ENCODE measurements around the gene CELA2B. TPM values are rescaled to one million over a fixed set of nuclear protein-coding genes. Genes with fewer than 3 reads are reported as not detected.

CELA2B gene
- total and polyA plus RNA-seq, 2 donors (not counting 1 experiment from before 2014, with no cell fraction given), result not detected

DNA sequence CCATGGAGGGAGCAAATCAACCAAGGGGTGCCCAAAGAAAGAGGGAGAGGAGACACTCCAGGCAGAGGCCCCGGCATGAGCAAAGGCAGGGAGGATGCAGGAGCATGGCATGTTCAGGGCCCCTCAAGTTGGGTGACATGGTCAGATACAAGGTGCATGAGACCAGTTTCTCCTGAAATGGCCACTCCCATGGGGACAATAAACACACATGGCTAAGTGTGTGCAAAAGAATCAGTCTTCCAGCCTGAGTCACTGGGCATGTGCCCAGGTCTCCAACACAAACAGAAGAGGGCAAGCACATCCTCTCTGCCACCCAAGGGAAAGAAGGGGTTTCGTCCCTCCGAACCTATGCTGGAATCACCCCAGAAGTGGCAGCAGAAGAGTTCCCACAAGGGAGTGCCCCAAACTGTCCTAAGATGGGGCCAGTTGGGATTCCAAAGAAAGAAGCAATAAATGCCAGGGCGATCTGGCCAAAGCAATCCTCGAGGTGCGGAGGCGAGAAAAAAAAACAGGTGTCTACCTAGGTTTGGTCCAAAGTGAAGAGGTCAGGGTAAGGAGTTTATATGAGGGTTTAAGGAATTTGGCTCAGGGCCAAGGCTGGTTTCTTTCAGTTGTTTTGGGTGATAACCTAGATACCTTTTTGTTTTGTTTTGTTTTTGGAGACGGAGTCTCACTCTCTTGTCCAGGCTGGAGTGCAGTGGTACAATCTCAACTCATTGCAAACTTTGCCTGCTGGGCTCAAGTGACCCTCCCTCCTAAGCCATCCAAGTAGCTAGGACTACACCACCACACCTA is 34.9 kb downstream of the CELA2B start:
- Histone ChIP-seq H3K9ac (ENCODE audit: low read length) (no peak overlapping the region), H3K27ac (ENCODE audit: low read length in 2 of 2) (no peak overlapping the region), H3K4me1 (ENCODE audit: control insufficient read depth in 2 of 2, insufficient read depth in 2 of 2, low read length in 2 of 2) (peaks cover 8 to 10% of the 10 kb centered on the region in 2 donors), H3K79me2 (ENCODE audit: control insufficient read depth, insufficient read depth, low read length) (peaks cover 45% of the 10 kb centered on the region), H3K4me2 (replicated peaks; ENCODE audit: low read depth, low read length, poor library complexity, severe bottlenecking) (no peak overlapping the region), H2AFZ (ENCODE audit: insufficient read depth, low read depth, low read length, poor library complexity, severe bottlenecking) (no peak overlapping the region), H4K20me1 (ENCODE audit: control insufficient read depth, insufficient read depth, low read length, poor library complexity, severe bottlenecking) (peaks cover 6% of the 10 kb centered on the region), H3K4me3 (ENCODE audit: control extremely low read depth in 1 of 5, extremely low read depth in 1 of 5, insufficient read depth in 1 of 5, low read depth in 2 of 5, low read length in 4 of 5) (no peak overlapping the region), H3K9me3 (ENCODE audit: control extremely low read depth in 1 of 3, control insufficient read depth in 2 of 3, insufficient read depth in 1 of 3, low read length in 2 of 3) (no peaks in the 10 kb centered on the region), H3K36me3 (replicated peaks in 1 of 2; ENCODE audit: control extremely low read depth in 1 of 2, control insufficient read depth in 1 of 2, extremely low read depth in 1 of 2, insufficient read depth in 2 of 2, low read length in 1 of 2) (peaks cover 0 to 31% of the 10 kb centered on the region in 2 experiments), H3K27me3 (replicated peaks in 1 of 4; ENCODE audit: control extremely low read depth in 1 of 4, control insufficient read depth in 3 of 4, insufficient read depth in 4 of 4, low read length in 3 of 4) (no peaks in the 10 kb centered on the region)
- no peak overlapping the region for H3K4me3 Mint-ChIP-seq
- DNase-seq, result no peak
- 100% methylated on average over 5 of the region's 8 CpGs for WGBS (ENCODE audit: insufficient coverage)
- no peak for ATAC-seq (ENCODE audit: low read depth)
- H3K4me1 Mint-ChIP-seq, result peaks cover 26% of the 10 kb centered on the region
- H3K27ac Mint-ChIP-seq, result no peak overlapping the region
- intact Hi-C loops (cut with micrococcal nuclease), result no loop called here
- no peak for TF ChIP-seq EZH2 (IDR thresholded peaks at IDR 0.05; ENCODE audit: borderline replicate concordance, insufficient read depth, low read depth, low read length, poor library complexity, severe bottlenecking)
- TF ChIP-seq, protein P1, sequence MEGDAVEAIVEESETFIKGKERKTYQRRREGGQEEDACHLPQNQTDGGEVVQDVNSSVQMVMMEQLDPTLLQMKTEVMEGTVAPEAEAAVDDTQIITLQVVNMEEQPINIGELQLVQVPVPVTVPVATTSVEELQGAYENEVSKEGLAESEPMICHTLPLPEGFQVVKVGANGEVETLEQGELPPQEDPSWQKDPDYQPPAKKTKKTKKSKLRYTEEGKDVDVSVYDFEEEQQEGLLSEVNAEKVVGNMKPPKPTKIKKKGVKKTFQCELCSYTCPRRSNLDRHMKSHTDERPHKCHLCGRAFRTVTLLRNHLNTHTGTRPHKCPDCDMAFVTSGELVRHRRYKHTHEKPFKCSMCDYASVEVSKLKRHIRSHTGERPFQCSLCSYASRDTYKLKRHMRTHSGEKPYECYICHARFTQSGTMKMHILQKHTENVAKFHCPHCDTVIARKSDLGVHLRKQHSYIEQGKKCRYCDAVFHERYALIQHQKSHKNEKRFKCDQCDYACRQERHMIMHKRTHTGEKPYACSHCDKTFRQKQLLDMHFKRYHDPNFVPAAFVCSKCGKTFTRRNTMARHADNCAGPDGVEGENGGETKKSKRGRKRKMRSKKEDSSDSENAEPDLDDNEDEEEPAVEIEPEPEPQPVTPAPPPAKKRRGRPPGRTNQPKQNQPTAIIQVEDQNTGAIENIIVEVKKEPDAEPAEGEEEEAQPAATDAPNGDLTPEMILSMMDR (IDR thresholded peaks at IDR 0.05), result no peak
- CTCF ChIA-PET, result no interaction called here
- no peaks in the 10 kb centered on the region for H3K9me3 Mint-ChIP-seq (ENCODE audit: insufficient read depth)
- POLR2A ChIA-PET, result no interaction called here
- H3K27me3 Mint-ChIP-seq, result no peaks in the 10 kb centered on the region

DNA sequence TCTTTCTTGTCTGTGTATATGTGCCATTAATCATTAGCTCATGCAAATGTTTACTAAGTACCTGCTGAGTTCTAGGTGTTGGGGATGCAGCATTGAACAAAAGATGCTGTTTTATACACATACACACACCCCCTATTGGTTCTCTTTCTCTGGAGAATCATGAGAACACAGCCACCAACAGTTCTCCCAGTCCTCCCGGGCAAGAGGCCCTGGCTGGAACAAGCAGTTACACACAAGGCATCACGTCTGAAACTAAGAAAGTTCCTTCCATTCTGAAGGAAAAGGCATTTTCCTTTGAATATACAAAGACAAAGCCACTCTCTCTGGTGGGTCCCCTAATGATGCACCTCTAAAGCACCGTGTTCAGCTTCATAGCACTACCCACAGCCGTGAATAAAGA is 37.3 kb downstream of the CELA2B start:
- H3K9me3 Mint-ChIP-seq (ENCODE audit: insufficient read depth), result no peaks in the 10 kb centered on the region
- H3K27ac Mint-ChIP-seq, result no peak overlapping the region
- H3K27me3 ChIP-seq (replicated peaks in 1 of 4; ENCODE audit: control extremely low read depth in 1 of 4, control insufficient read depth in 3 of 4, insufficient read depth in 4 of 4, low read length in 3 of 4), result no peaks in the 10 kb centered on the region
- peaks cover 4 to 39% of the 10 kb centered on the region in 2 experiments for H3K36me3 ChIP-seq (replicated peaks in 1 of 2; ENCODE audit: control extremely low read depth in 1 of 2, control insufficient read depth in 1 of 2, extremely low read depth in 1 of 2, insufficient read depth in 2 of 2, low read length in 1 of 2)
- H3K27ac ChIP-seq (ENCODE audit: low read length in 2 of 2), result no peak overlapping the region
- H3K79me2 ChIP-seq (ENCODE audit: control insufficient read depth, insufficient read depth, low read length), result peaks cover 66% of the 10 kb centered on the region
- no peak for ATAC-seq (ENCODE audit: low read depth)
- H3K27me3 Mint-ChIP-seq, result no peaks in the 10 kb centered on the region
- intact Hi-C loops (cut with micrococcal nuclease), result no loop called here
- H3K4me3 Mint-ChIP-seq, result no peak overlapping the region
- peaks cover 38% of the 10 kb centered on the region for H3K4me1 Mint-ChIP-seq
- no peak overlapping the region for H3K4me2 ChIP-seq (replicated peaks; ENCODE audit: low read depth, low read length, poor library complexity, severe bottlenecking)
- no peak overlapping the region for H3K9ac ChIP-seq (ENCODE audit: low read length)
- POLR2A ChIA-PET, result no interaction called here
- H3K4me3 ChIP-seq (ENCODE audit: control extremely low read depth in 1 of 5, extremely low read depth in 1 of 5, insufficient read depth in 1 of 5, low read depth in 2 of 5, low read length in 4 of 5), result no peak overlapping the region
- peaks cover 8 to 10% of the 10 kb centered on the region in 2 donors for H3K4me1 ChIP-seq (ENCODE audit: control insufficient read depth in 2 of 2, insufficient read depth in 2 of 2, low read length in 2 of 2)
- DNase-seq, result no peak
- WGBS (ENCODE audit: insufficient coverage), result 98% methylated on average over 4 of the region's 4 CpGs
- no peak overlapping the region for H2AFZ ChIP-seq (ENCODE audit: insufficient read depth, low read depth, low read length, poor library complexity, severe bottlenecking)
- no peaks in the 10 kb centered on the region for H3K9me3 ChIP-seq (ENCODE audit: control extremely low read depth in 1 of 3, control insufficient read depth in 2 of 3, insufficient read depth in 1 of 3, low read length in 2 of 3)
- TF ChIP-seq, protein P1 (IDR thresholded peaks at IDR 0.05), result no peak
- TF ChIP-seq EZH2 (IDR thresholded peaks at IDR 0.05; ENCODE audit: borderline replicate concordance, insufficient read depth, low read depth, low read length, poor library complexity, severe bottlenecking), result no peak
- CTCF ChIA-PET, result no interaction called here
- H4K20me1 ChIP-seq (ENCODE audit: control insufficient read depth, insufficient read depth, low read length, poor library complexity, severe bottlenecking), result peaks cover 6% of the 10 kb centered on the region
